MV-4-11 (cell line): ENCODE data around the gene RSAD2.
A peak's percentile ranks its signal among the peaks of the same experiment; 100 is the strongest.
"Not testable (repeated sequence)": the region's sequence is repeated elsewhere in the genome, so short reads cannot be mapped to it uniquely, and the experiment has no call there.

Experiments used
- DNase-seq: peaks from one replicate; lab custom pipeline; 2025; lab: John Stamatoyannopoulos, UW

The RSAD2 gene

GRCh38 chr2:6864923-6865345 lies 12.6 kb upstream of the RSAD2 start:
- no peak for DNase-seq

GRCh38 chr2:6865346-6866274 lies 12.0 kb upstream of the RSAD2 start, which contains the start of gene CMPK2:
CMPK2 (minus strand) TSS chr2:6865907; CDS start chr2:6865696, 211 bp downstream.
- DNase-seq, result peak; percentile 81

- DNase-seq, result peak; percentile 32
Measured at GRCh38 chr2:6866275-6866671, 11.3 kb upstream of the RSAD2 start.

GRCh38 chr2:6866982-6867381 lies 10.6 kb upstream of the RSAD2 start:
- no peak for DNase-seq

- peak; percentile 85 for DNase-seq
Measured at GRCh38 chr2:6872394-6872793, 5.2 kb upstream of the RSAD2 start.

GRCh38 chr2:6874032-6874431 lies 3.5 kb upstream of the RSAD2 start:
- DNase-seq, result no peak

- peak; percentile 63 for DNase-seq
Measured at GRCh38 chr2:6876309-6876708, 1.3 kb upstream of the RSAD2 start.

GRCh38 chr2:6878549-6878948 lies 972 bp downstream of the RSAD2 start:
- no peak for DNase-seq

GRCh38 chr2:6879011-6879410 lies 1.4 kb downstream of the RSAD2 start:
- no peak for DNase-seq

- DNase-seq, result peak; percentile 60
Measured at GRCh38 chr2:6880200-6880733, 2.7 kb downstream of the RSAD2 start.

GRCh38 chr2:6881046-6881445 lies 3.5 kb downstream of the RSAD2 start:
- DNase-seq, result no peak

- no peak for DNase-seq
Measured at GRCh38 chr2:6881516-6881915, 3.9 kb downstream of the RSAD2 start.

GRCh38 chr2:6883448-6884122 lies 6.0 kb downstream of the RSAD2 start:
- DNase-seq, result no peak

GRCh38 chr2:6885551-6885950 lies 8.0 kb downstream of the RSAD2 start:
- DNase-seq, result no peak

GRCh38 chr2:6885968-6886367 lies 8.4 kb downstream of the RSAD2 start:
- DNase-seq, result no peak

GRCh38 chr2:6887751-6888192 lies 10.2 kb downstream of the RSAD2 start:
- DNase-seq, result no peak

GRCh38 chr2:6888724-6889123 lies 11.1 kb downstream of the RSAD2 start:
- DNase-seq, result no peak

- no peak for DNase-seq
Measured at GRCh38 chr2:6893876-6894482, 16.4 kb downstream of the RSAD2 start.

GRCh38 chr2:6896930-6897759 lies 19.6 kb downstream of the RSAD2 start:
- DNase-seq, result peak; percentile 46

- DNase-seq, result not testable (repeated sequence)
Measured at GRCh38 chr2:6902581-6902980, 25.0 kb downstream of the RSAD2 start.

- no peak for DNase-seq
Measured at GRCh38 chr2:6905668-6906067, 28.1 kb downstream of the RSAD2 start.
